22Rv1 (cell line): Measurements from ENCODE around the gene WWTR1.

ENCODE experiments used
- ZFX ChIP-seq: fragments of 450-650 bp; IDR thresholded peaks from 2 replicates; pipeline ENCODE4 v1.6.1; 2017; ENCODE audit warnings: antibody characterized with exemption, borderline replicate concordance
- TF ChIP-seq, protein P1 (sequence below): fragments of 450-650 bp; IDR thresholded peaks from 2 replicates; pipeline ENCODE4 v1.5.1; 2017; ENCODE audit warnings: mild to moderate bottlenecking

DNA sequence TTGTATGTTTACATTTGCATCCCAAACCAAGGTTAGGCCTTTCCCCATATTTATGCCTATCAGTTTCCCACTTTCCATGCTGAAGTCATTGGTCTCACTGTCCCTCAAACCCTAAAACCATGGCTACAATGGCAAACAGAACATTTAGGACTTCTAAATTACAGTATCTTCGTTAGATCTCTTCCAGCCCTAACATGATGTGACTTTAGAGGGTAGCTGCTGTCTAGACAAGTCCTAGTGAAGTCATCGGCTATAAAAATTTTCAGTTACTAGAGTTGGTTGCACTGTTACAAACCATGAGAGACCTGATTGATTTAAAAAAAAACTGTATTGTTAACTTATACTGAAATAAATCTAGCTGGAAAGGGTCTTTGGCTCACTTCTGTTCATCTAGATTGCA, 128.7 kb downstream of the WWTR1 start:
- TF ChIP-seq, protein P1, sequence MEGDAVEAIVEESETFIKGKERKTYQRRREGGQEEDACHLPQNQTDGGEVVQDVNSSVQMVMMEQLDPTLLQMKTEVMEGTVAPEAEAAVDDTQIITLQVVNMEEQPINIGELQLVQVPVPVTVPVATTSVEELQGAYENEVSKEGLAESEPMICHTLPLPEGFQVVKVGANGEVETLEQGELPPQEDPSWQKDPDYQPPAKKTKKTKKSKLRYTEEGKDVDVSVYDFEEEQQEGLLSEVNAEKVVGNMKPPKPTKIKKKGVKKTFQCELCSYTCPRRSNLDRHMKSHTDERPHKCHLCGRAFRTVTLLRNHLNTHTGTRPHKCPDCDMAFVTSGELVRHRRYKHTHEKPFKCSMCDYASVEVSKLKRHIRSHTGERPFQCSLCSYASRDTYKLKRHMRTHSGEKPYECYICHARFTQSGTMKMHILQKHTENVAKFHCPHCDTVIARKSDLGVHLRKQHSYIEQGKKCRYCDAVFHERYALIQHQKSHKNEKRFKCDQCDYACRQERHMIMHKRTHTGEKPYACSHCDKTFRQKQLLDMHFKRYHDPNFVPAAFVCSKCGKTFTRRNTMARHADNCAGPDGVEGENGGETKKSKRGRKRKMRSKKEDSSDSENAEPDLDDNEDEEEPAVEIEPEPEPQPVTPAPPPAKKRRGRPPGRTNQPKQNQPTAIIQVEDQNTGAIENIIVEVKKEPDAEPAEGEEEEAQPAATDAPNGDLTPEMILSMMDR: no peak
- TF ChIP-seq ZFX: no peak
